CD4-positive, alpha-beta T cell (primary cell): Measurements from ENCODE around the gene CTDSPL2. TPM values are rescaled to one million over a fixed set of nuclear protein-coding genes. Genes with fewer than 3 reads are reported as not detected.
"Not testable (repeated sequence)": the region's sequence is repeated elsewhere in the genome, so short reads cannot be mapped to it uniquely, and the experiment has no call there.

ENCODE experiments used
- ATAC-seq: fragments of 200-7000 bp; cut with Tn5 transposase; one replicate; pipeline ENCODE4 v1.10.0; 2022; ENCODE audit warnings: mild to moderate bottlenecking; ENCODE audit not compliant: poor library complexity
- CTCF ChIA-PET: fragments of 350-600 bp; sonication (Branson Sonifier 250); formaldehyde crosslinking; loops from one replicate; lab custom pipeline; 2021; ENCODE audit warnings: antibody characterized with exemption, inconsistent platforms; lab: Charles Lee
- POLR2A ChIA-PET: fragments of 350-600 bp; sonication (Branson Sonifier 250); formaldehyde crosslinking; loops from one replicate; lab custom pipeline; 2021; ENCODE audit warnings: antibody characterized with exemption, inconsistent platforms; lab: Charles Lee
- DNase-seq, 14 experiments: peaks; one replicate each; pipeline ENCODE4 v3.0.0-alpha.2; 2013 to 2020; ENCODE audit warnings: mixed read lengths in 2 of 14
- H3K27ac ChIP-seq, 2 donors: one replicate each; pipeline versions ENCODE4 v1.5.1 to v1.7.0; 2013; ENCODE audit warnings: low read length in 2 of 2, low read depth in 1 of 2, mild to moderate bottlenecking in 1 of 2
- H3K27me3 ChIP-seq, 2 experiments: 1 replicate in 1 of 2; 2 replicates in 1 of 2; pipeline versions ENCODE4 v1.6.1 to v1.7.0; 2013; ENCODE audit warnings: low read length in 2 of 2, control low read depth in 1 of 2, mild to moderate bottlenecking in 1 of 2, moderate library complexity in 1 of 2; ENCODE audit not compliant: insufficient read depth in 2 of 2, control insufficient read depth in 1 of 2
- H3K36me3 ChIP-seq: one replicate; pipeline ENCODE4 v1.6.1; 2013; ENCODE audit warnings: low read length, control low read depth; ENCODE audit not compliant: insufficient read depth
- H3K4me1 ChIP-seq: one replicate; pipeline ENCODE4 v1.6.1; 2013; ENCODE audit warnings: low read length, control low read depth; ENCODE audit not compliant: insufficient read depth
- H3K4me3 ChIP-seq: one replicate; pipeline ENCODE4 v1.5.1; 2013; ENCODE audit warnings: mild to moderate bottlenecking, low read length, moderate library complexity
- H3K9me3 ChIP-seq, 2 experiments: 1 replicate in 1 of 2; 2 replicates in 1 of 2; pipeline versions ENCODE4 v1.6.1 to v1.7.0; 2013; ENCODE audit warnings: low read length in 2 of 2, mild to moderate bottlenecking in 2 of 2, control low read depth in 1 of 2, moderate library complexity in 1 of 2; ENCODE audit not compliant: control insufficient read depth in 1 of 2, insufficient read depth in 1 of 2
- H3K27ac Mint-ChIP-seq: one replicate; pipeline ENCODE4 v1.8.0; 2020; ENCODE audit warnings: mixed read lengths
- H3K27me3 Mint-ChIP-seq: one replicate; pipeline ENCODE4 v1.8.0; 2021; ENCODE audit warnings: mixed read lengths
- H3K36me3 Mint-ChIP-seq: one replicate; pipeline ENCODE4 v1.8.0; 2021; ENCODE audit warnings: low read depth, mixed read lengths
- H3K4me1 Mint-ChIP-seq: one replicate; pipeline ENCODE4 v1.8.0; 2021; ENCODE audit warnings: low read depth, mixed read lengths
- H3K4me3 Mint-ChIP-seq: one replicate; pipeline ENCODE4 v1.8.0; 2020; ENCODE audit warnings: mild to moderate bottlenecking, mixed read lengths
- H3K9me3 Mint-ChIP-seq: one replicate; pipeline ENCODE4 v1.8.0; 2020; ENCODE audit warnings: mixed read lengths
- intact Hi-C, 2 experiments: fragments of 100-400 bp; cut with DNase I in 1 of 2; cut with micrococcal nuclease in 1 of 2; formaldehyde crosslinking; loops; one replicate each; pipeline versions ENCODE4 v1.15.1 to v1.9.0; 2023 to 2025; cut with DNase I, micrococcal nuclease
- total RNA-seq, 174 experiments: library from RNA in 2 of 174; stranded (reverse) in 2 of 174; gene quantifications; one replicate each; pipeline ENCODE4 v1.2.3 and lab custom pipeline; 2021 to 2026
- TF ChIP-seq, protein P1 (sequence below): fragments of 200-600 bp; IDR thresholded peaks from one replicate; pipeline ENCODE4 v1.8.0; 2022; ENCODE audit warnings: antibody characterized with exemption, mild to moderate bottlenecking

Gene CTDSPL2
- total RNA-seq, 2 experiments from 2014 or later, result 106 to 113 TPM

DNA sequence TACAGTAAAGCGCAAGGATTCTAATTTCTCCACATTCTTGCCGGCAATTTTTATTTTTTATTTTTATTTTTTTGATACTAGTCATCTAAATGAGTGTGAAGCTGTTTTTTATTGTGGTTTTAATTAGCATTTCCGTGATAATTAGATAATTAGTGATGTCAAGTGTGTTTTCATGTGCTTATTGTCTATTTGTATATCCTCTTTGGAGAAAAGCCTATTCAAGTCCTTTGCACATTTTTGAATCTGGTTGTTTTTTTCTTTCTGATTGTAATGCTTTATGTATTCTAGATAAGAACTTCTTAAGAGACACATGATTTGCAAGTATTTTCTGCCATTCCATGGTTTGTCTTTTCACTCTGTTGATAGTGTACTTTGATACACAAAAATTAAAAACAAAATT, 16.1 kb downstream of the CTDSPL2 start:
- Mint-ChIP-seq H3K4me1 (peaks cover 46% of the 10 kb centered on the region), H3K4me3 (no peak overlapping the region), H3K9me3 (peaks cover 2% of the 10 kb centered on the region), H3K27ac (no peak overlapping the region), H3K36me3 (peaks cover 59% of the 10 kb centered on the region), H3K27me3 (no peaks in the 10 kb centered on the region)
- intact Hi-C loops, result no loop called here
- ChIA-PET POLR2A (no interaction called here), CTCF (interaction anchor here (3.2 kb wide), 1 partner anchor 16 kb away, joined by 14 read pairs; the partner anchor contains the start of gene CTDSPL2)
- Histone ChIP-seq H3K4me3 (no peak overlapping the region), H3K27me3 (no peaks in the 10 kb centered on the region), H3K4me1 (peaks cover 18% of the 10 kb centered on the region), H3K36me3 (peaks cover 13% of the 10 kb centered on the region), H3K27ac (no peak overlapping the region), H3K9me3 (peaks cover 0 to 9% of the 10 kb centered on the region in 2 experiments)
- no peak for ATAC-seq
- TF ChIP-seq, protein P1, sequence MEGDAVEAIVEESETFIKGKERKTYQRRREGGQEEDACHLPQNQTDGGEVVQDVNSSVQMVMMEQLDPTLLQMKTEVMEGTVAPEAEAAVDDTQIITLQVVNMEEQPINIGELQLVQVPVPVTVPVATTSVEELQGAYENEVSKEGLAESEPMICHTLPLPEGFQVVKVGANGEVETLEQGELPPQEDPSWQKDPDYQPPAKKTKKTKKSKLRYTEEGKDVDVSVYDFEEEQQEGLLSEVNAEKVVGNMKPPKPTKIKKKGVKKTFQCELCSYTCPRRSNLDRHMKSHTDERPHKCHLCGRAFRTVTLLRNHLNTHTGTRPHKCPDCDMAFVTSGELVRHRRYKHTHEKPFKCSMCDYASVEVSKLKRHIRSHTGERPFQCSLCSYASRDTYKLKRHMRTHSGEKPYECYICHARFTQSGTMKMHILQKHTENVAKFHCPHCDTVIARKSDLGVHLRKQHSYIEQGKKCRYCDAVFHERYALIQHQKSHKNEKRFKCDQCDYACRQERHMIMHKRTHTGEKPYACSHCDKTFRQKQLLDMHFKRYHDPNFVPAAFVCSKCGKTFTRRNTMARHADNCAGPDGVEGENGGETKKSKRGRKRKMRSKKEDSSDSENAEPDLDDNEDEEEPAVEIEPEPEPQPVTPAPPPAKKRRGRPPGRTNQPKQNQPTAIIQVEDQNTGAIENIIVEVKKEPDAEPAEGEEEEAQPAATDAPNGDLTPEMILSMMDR, result no peak
- no peak for DNase-seq

DNA sequence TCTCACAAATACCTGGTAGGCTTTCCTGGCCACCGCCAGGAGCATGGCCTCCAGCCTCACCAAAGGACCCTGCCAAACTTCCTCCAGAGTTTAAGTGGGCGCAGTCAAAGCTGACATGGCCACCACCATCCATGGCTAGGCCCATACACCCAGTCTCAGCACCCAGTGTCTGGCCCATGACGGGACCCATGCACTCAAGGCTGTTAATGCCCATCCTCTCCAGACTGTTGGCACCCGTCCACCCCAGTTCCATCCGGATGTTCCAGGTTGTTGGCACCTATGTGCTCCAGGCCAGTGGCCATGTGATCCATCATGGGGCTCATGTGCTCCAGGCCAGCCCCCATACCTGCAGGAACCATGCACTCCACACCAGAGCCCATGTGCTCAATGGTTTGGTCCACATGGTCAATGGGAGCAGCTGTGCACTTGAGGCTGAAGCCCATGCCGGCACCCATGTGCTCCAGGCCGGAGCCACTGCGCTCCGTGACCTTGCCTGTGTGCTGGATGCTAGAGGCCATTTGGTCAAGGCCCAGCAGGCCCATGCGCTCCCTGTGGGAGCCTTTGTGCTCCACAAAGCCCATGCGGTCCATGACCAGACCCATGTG, 20.4 kb downstream of the CTDSPL2 start:
- ATAC-seq (no peak), DNase-seq (no peak)
- TF ChIP-seq, protein P1, result no peak
- no peaks in the 10 kb centered on the region for H3K27me3 ChIP-seq
- intact Hi-C loops, result no loop called here
- H3K9me3 Mint-ChIP-seq, result no peaks in the 10 kb centered on the region
- no peaks in the 10 kb centered on the region for H3K27me3 Mint-ChIP-seq
- peaks cover 13% of the 10 kb centered on the region for H3K36me3 ChIP-seq
- no peak overlapping the region for H3K27ac ChIP-seq
- POLR2A ChIA-PET, result interaction anchor here (0.5 kb wide), 1 partner anchor 587 kb away, joined by 5 read pairs; no protein-coding TSS in a partner anchor
- no peak overlapping the region for H3K27ac Mint-ChIP-seq
- CTCF ChIA-PET, result no interaction called here
- H3K36me3 Mint-ChIP-seq, result peaks cover 42% of the 10 kb centered on the region
- H3K4me3 ChIP-seq, result no peak overlapping the region
- H3K4me1 Mint-ChIP-seq, result peaks cover 44% of the 10 kb centered on the region
- no peak overlapping the region for H3K4me3 Mint-ChIP-seq
- peaks cover 16% of the 10 kb centered on the region for H3K4me1 ChIP-seq
- H3K9me3 ChIP-seq, result peaks cover 0 to 6% of the 10 kb centered on the region in 2 experiments

DNA sequence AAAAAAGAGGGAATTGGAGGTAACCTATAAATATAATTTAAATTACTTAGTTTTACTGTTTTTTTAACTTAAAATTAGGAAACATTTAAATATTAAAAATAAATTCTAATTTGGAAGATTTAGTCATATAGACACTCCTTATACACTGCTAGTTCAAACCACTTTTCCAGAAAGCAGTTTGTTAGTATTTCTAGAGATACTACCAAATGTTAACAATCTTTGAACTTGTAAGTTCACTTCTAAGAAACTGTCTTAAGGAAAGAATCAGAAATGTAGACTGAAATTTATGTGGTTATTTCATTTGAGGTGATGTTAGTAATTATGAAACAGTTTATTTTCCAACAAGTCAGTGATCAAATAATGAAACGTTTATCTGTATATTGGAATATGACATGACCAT, 22.7 kb downstream of the CTDSPL2 start:
- H3K4me3 ChIP-seq, result no peak overlapping the region
- peaks cover 16% of the 10 kb centered on the region for H3K4me1 ChIP-seq
- ATAC-seq, result no peak
- no peak overlapping the region for H3K4me3 Mint-ChIP-seq
- H3K27me3 Mint-ChIP-seq, result no peaks in the 10 kb centered on the region
- no peaks in the 10 kb centered on the region for H3K27me3 ChIP-seq
- ChIA-PET POLR2A (no interaction called here), CTCF (no interaction called here)
- H3K36me3 ChIP-seq, result peaks cover 11% of the 10 kb centered on the region
- no peak overlapping the region for H3K27ac ChIP-seq
- peaks cover 36% of the 10 kb centered on the region for H3K36me3 Mint-ChIP-seq
- TF ChIP-seq, protein P1, result no peak
- DNase-seq, result no peak
- H3K27ac Mint-ChIP-seq, result no peak overlapping the region
- H3K9me3 Mint-ChIP-seq, result no peaks in the 10 kb centered on the region
- peaks cover 58% of the 10 kb centered on the region for H3K4me1 Mint-ChIP-seq
- H3K9me3 ChIP-seq, result peaks cover 0 to 6% of the 10 kb centered on the region in 2 experiments
- intact Hi-C loops, result no loop called here

DNA sequence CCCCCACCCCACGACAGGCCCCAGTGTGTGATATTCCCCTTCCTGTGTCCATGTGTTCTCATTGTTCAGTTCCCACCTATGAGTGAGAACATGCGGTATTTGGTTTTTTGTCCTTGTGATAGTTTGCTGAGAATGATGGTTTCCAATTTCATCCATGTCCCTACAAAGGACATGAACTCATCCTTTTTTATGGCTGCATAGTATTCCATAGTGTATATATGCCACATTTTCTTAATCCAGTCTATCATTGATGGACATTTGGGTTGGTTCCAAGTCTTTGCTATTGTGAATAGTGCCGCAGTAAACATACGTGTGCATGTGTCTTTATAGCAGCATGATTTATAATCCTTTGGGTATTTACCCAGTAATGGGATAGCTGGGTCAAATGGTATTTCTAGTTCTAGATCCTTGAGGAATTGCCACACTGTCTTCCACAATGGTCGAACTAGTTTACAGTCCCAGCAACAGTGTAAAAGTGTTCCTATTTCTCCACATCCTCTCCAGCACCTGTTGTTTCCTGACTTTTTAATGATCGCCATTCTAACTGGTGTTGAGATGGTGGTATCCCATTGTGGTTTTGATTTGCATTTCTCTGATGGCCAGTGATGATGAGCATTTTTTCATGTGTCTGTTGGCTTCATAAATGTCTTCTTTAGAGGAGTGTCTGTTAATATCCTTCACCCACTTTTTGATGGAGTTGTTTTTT, 26.3 kb downstream of the CTDSPL2 start:
- peaks cover 14% of the 10 kb centered on the region for H3K4me1 ChIP-seq
- H3K9me3 Mint-ChIP-seq, H3K4me3 Mint-ChIP-seq, H3K4me3 ChIP-seq, CTCF ChIA-PET, H3K27ac ChIP-seq, H3K27me3 ChIP-seq, intact Hi-C loops, POLR2A ChIA-PET, ATAC-seq, H3K27ac Mint-ChIP-seq, H3K27me3 Mint-ChIP-seq, DNase-seq, H3K36me3 ChIP-seq, H3K9me3 ChIP-seq: not testable (repeated sequence)
- Mint-ChIP-seq H3K36me3 (peaks cover 29% of the 10 kb centered on the region), H3K4me1 (peaks cover 70% of the 10 kb centered on the region)
